Fibroblast of peridontal ligament (primary cell): Measurements from ENCODE around the gene DHRS2.

Experiments used
- DNase-seq: peaks from one replicate; pipeline ENCODE4 v3.0.0-alpha.2; 2010; ENCODE audit errors: extremely low read depth

DHRS2 gene

DNA sequence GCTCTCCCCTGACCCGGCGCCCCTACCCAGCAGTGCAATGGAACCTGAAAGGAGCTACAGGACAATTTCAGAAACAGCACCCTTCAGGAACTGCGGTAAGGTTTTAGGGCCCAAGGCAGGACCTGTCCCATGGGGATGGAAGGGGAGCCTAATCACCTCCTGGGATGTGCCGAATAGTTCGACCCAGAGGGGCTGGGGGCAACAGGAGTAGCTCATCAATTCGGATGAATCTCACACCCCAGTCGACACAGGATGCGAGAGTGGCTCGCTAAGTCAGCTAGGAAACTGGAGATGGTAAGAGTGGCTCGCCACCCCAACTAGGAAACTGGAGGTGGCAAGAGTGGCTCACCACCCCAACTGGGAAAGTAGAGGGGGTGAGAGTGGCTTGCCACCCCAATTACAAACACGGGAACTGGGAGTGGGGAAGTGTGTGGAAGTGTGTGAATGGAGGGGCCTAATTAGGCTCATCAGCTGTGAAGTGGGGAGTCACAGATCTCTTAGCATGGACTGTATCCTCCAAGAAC, 57.1 kb downstream of the DHRS2 start:
- no peak for DNase-seq

GRCh38 chr14:23694085-23694948, 58.2 kb downstream of the DHRS2 start:
- peak; percentile 74 for DNase-seq
